HG03354 (cell line): ENCODE measurements around the gene CD300A.

ENCODE experiments used
- ATAC-seq: cut with Tn5 transposase; IDR thresholded peaks from one replicate; pipeline ENCODE4 v1.9.1; 2021; ENCODE audit warnings: mild to moderate bottlenecking; ENCODE audit not compliant: unreplicated experiment, poor library complexity, severe bottlenecking

The CD300A gene

GRCh38 chr17:74466111-74466827 lies at the start of gene CD300A:
Gene CD300A, plus strand, starts transcription at chr17:74466634. Its CDS starts 70 bp downstream, at chr17:74466704.
- ATAC-seq = no peak

DNA sequence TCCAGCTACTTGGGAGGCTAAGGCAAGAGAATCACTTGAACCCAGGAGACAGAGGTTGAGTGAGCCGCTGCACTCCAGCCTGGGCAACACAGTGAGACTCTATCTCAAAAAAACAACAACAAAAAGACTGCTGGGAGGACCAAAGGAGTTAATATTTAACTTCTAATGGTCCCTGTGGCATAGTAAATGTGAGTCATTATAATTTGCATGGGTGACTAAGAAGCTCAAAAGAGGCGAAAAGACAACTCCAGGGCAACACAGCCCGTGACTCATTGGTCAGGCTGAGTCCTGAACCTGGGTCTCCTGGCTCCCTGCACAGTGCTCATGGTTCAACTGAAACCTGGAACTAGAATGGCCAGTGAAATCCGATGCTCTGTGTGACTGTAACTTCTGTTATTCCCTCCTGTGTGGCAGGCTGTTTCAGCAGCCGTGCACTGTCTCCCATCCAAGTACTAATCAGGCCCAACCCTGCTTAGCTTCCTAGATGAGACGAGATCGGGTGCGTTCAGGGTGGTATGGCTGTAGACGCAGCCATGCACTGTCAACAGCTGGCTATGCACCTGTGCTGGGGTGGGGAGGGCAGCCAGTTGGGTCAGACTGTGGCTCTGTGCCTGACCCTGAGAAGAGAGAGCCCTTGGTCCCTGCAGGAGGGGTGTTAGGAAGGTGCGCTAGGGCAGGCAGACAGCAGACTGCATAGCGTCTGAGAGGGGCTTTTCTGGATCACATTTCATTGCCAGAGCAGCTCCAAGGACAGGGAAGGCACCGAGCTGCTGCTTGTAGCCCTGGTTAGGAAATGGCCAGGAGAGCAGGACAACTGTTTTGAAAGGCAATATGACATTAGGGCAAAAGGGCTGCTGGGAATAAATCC lies 49.0 kb upstream of the CD300A start:
- ATAC-seq = peak; percentile 87

- ATAC-seq = no peak
These were observed 46.5 kb upstream of the CD300A start for GRCh38 chr17:74419928-74420411.

GRCh38 chr17:74424117-74424516 lies 42.3 kb upstream of the CD300A start:
- no peak for ATAC-seq

GRCh38 chr17:74424657-74425056 lies 41.8 kb upstream of the CD300A start:
- no peak for ATAC-seq

DNA sequence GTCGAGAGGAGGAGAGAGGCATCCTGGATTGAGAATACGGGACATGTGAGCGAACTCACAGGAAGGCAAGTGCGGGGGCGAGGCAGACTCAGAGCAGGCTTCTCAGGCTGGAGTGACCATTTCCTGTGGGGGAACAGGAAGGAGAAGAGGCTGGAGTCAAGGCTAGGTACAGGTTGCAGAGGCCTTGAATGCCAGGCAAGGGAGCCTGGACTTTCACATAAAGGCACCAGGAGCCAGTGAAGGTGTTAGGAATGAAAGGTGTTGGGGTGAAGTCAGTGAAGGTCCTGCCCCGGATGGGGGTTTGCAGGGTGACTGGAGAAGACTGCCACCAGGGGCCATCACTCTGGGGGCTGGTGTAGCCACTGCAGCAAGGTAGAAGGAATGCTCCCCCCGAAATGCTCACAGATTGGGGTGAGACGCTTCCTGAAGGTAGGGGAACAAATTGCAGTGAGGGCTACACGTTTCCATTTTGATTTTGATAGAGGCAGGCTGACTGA lies 39.8 kb upstream of the CD300A start:
- ATAC-seq = no peak

GRCh38 chr17:74427048-74427762 lies 39.2 kb upstream of the CD300A start:
- no peak for ATAC-seq

DNA sequence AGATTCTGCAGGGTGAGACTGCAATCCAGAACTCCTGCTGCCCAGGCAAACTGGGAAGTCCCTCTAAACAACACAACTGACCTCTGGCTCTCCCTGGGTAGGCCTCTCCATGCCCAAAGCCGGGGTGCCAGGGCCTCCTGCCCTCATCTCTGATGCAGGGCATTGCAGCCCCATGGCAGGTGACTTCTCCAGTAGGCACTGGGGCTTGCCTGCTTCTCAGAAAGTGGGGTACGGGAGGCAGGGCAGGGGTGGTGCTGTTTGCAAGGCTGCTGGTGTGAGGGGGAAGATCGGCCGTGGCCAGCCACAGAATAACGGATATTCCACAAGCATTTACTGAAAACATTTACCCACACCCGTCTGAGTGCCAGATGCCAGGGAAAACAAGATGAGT lies 38.7 kb upstream of the CD300A start:
- ATAC-seq = no peak

GRCh38 chr17:74429604-74430384 lies 36.6 kb upstream of the CD300A start:
- peak; percentile 14 for ATAC-seq

- ATAC-seq = no peak
These were observed 36.1 kb upstream of the CD300A start for GRCh38 chr17:74430385-74430705.

GRCh38 chr17:74430706-74431567 lies 35.5 kb upstream of the CD300A start:
- ATAC-seq = peak; percentile 54

DNA sequence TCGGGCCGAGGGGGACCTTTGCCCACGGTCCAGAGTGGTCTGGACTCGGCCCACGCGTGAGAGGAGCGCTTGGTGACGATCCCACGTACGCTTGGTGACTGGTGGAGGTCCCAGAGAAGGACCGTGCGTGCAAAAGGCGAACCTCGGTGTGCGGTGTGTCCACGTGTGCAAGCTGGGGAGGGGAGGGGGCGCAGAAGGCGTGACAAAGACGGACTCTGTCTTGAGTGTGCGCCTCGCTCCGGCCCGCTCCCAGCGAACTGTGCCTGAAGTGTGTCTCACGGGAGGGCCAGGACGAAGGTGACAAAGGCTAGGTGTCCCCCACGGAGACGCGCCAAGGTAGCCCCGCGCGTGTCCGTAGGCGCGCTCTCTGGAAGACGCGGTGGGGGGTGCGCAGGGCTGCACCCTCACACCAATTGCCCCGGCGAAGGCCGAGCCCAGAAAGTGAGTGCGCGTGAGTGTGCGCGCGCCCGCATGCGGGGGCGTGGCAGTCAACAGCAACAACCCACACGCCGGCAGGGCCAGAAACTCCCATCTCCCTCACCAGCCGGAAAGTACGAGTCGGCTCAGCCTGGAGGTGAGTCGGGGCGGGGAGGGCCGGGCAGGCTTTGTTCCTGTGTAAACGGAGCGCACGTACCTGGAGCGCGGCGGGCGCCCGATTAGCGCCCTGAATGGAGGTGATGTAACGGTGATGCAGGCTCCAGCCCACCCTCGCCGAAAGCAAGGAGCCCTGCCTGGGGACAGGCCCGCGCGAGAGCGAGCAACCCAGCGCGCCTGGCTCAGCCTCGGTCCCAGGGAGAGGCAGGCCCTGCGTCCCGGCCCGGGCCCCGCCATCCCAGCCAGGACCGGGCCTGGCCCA lies 34.6 kb upstream of the CD300A start, which contains the start of gene GPRC5C:
GPRC5C (plus strand) TSS at position 521 of the 856 bp plus-strand sequence. CDS start 7,689 bp downstream, outside the sequence.
- no peak for ATAC-seq

- ATAC-seq = no peak
These were observed 34.1 kb upstream of the CD300A start for GRCh38 chr17:74432424-74432690.

DNA sequence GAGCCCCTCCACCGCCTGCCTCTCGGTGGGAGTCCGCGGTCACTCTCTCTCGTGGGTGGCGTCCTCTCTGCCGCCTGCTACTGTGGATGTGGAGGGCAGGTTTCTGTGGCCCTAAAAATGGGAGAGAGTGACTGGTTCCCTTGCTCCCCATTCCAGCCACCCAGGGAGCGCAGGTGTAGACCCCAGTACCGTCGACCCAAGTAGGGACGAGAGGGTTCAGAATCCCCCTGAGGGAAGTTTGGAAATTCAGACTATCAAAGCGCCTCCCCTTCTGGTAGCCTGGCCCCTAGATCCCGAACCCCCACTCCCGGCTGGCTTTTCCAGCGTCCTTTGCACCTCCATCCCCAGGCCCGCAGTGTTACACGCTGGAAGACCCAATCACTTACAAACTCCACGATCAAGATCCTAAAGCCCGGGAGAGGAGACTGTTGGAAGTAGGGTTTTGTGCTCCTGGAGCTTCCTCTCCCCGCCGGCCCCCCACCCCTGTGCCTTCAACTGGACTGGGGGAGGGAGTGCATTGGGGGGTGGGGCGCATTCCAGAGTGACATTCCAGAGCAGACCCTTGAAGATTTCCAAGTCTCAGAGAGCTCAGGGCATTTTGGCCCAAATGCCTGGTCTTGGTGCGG lies 33.6 kb upstream of the CD300A start:
- no peak for ATAC-seq

DNA sequence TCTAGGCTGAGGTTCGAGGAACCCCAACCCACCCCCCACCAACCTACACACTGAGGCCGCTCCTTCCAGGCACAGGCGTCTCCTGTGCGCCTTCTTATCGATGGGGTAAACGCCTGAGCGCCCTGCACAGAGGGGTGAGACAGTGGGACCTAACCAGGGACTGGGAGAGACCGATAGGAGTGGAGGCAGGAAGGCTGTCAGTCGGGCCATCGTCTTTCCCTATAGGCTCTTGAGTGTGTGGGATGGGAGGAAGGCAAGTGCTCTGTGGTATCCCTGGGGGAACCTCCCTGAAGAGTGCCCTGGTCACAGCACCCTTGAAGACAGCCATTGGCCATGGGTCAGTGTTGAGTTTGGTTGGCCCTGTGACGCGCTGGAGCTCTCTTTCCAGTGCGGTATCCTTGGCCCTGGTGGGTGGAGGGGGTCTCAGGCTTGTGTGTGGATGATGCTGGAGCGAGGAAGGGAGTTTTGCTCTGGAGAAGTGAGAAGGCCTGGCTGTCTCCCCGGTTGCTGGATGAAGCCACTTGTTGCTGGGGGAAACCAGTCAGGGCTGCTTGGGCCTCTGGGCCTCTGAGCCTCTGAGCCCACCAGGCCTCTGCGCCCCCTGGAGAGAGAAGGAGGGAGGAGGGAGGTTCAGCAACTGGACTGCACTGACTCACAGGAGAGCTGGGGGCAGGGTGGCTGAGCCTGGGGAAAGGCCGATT lies 32.9 kb upstream of the CD300A start:
- ATAC-seq = no peak

DNA sequence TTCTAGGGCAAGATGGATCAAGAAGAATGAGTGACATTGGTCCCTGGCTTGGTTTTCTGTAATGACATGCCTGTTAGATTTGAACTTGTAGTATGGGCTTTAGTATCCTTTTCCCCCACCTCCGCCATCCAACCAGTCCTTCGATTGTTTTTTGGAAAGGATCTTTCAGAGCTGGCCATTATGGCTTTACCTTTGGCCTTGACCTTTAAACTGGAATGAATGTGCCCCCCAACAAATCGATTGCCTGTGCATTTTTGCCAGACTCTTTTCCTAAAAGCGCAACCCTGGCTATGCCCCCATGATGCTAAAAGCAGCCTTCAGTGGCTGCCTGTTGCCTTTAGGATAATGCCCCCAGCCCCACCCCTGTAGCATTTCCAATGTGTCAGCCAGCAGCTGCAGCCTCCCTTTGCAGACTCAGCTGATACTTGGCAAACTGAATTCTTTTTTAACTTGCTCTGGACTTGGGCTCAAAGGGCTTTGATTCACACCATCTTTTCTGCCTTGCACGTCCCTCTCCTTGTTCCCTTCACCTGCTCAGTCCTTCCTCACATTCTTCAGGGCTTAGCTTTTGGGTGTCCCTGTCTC lies 30.6 kb upstream of the CD300A start:
- no peak for ATAC-seq
